ENCODE results near the gene SLC17A5. TPM values are rescaled to one million over a fixed set of nuclear protein-coding genes. Genes with fewer than 3 reads are reported as not detected.

Gene SLC17A5
- total RNA-seq, 3 donors from 2014 or later: 25.8 to 53.0 (median 42.3) TPM

DNA sequence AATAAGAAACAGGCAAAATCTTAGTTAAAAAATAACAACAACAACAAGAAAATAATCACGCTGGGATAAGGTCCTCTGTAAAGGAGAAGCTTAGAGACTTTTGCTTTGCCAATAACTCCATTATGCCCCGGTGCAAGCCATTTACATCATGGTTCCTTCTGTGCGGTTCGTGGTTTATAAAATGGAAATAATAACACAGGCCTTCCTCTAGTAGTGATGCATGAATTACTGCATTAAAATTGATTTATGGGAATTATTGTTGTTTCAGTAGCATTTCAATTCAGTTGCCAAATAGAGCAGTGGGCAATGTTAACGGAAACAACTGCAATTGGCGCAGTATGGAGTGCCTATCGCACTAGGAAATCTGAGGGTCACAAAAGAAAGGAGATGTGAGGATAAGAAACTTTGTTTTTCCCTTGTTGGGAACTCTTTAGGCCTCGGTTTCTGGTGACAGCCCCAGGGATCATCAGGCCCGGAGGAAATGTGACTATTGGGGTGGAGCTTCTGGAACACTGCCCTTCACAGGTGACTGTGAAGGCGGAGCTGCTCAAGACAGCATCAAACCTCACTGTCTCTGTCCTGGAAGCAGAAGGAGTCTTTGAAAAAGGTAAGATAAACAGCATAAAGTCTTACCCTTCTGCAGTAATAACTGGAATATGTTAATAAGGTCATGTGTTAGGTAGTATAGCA, 43.3 kb upstream of the SLC17A5 start:
- no peak overlapping the region for H3K4me3 ChIP-seq
- ATAC-seq: no peak
- no peaks in the 10 kb centered on the region for H3K36me3 ChIP-seq (ENCODE audit: low read depth)
- H3K9me3 ChIP-seq: no peaks in the 10 kb centered on the region
- intact Hi-C loops (cut with DNase I, micrococcal nuclease): no loop called here
- DNase-seq: no peak
- TF ChIP-seq, protein P1, sequence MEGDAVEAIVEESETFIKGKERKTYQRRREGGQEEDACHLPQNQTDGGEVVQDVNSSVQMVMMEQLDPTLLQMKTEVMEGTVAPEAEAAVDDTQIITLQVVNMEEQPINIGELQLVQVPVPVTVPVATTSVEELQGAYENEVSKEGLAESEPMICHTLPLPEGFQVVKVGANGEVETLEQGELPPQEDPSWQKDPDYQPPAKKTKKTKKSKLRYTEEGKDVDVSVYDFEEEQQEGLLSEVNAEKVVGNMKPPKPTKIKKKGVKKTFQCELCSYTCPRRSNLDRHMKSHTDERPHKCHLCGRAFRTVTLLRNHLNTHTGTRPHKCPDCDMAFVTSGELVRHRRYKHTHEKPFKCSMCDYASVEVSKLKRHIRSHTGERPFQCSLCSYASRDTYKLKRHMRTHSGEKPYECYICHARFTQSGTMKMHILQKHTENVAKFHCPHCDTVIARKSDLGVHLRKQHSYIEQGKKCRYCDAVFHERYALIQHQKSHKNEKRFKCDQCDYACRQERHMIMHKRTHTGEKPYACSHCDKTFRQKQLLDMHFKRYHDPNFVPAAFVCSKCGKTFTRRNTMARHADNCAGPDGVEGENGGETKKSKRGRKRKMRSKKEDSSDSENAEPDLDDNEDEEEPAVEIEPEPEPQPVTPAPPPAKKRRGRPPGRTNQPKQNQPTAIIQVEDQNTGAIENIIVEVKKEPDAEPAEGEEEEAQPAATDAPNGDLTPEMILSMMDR (IDR thresholded peaks at IDR 0.05): no peak
- peaks cover 13% of the 10 kb centered on the region for H3K4me1 ChIP-seq (ENCODE audit: low read depth)

DNA sequence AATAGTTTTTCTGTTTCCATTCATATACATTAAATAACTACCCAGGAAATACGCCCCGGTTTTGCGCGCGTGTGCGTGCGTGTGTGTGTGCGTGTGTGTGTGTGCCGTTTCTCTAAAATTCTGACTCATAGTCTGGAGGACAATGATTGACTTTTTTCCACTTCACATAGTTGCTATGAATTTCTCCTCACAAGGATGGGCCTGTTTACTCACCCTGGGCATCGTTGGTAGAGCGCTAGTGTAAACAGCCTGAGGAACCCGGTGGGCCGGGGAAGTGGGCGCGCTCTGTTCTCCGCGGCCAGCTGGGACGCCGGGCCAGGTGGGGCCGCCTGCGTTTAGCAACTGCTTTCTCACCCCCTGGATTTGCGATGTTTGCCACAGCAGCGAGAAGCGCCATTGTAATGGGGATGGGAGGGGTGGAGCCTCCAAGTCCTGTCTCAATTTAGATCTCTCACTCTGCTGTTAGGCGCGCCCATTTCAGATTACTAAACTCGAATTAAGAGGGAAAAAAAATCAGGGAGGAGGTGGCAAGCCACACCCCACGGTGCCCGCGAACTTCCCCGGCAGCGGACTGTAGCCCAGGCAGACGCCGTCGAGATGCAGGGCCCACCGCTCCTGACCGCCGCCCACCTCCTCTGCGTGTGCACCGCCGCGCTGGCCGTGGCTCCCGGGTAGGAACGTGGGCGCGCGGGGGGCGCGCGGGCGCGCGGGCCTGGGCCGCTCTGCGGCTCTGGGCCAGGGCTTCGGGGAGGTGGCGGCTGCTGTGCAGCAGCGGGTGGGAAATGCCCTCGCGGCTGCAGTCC, 42.0 kb upstream of the SLC17A5 start, which contains the start of gene CD109:
Gene CD109 (plus strand): TSS at position 585 of the 803 bp plus-strand sequence. CDS start 13 bp downstream, at position 598.
- Histone ChIP-seq H3K4me1 (ENCODE audit: low read depth) (peaks cover 13% of the 10 kb centered on the region), H3K9me3 (no peaks in the 10 kb centered on the region), H3K4me3 (no peak within 1 kb of the TSS), H3K36me3 (ENCODE audit: low read depth) (no peaks in the 10 kb centered on the region)
- ATAC-seq: peak; percentile 66
- TF ChIP-seq, protein P1 (IDR thresholded peaks at IDR 0.05): no peak
- intact Hi-C loops (cut with DNase I, micrococcal nuclease): no loop called here
- DNase-seq: peak; percentile 27 to 48 (median 33)

DNA sequence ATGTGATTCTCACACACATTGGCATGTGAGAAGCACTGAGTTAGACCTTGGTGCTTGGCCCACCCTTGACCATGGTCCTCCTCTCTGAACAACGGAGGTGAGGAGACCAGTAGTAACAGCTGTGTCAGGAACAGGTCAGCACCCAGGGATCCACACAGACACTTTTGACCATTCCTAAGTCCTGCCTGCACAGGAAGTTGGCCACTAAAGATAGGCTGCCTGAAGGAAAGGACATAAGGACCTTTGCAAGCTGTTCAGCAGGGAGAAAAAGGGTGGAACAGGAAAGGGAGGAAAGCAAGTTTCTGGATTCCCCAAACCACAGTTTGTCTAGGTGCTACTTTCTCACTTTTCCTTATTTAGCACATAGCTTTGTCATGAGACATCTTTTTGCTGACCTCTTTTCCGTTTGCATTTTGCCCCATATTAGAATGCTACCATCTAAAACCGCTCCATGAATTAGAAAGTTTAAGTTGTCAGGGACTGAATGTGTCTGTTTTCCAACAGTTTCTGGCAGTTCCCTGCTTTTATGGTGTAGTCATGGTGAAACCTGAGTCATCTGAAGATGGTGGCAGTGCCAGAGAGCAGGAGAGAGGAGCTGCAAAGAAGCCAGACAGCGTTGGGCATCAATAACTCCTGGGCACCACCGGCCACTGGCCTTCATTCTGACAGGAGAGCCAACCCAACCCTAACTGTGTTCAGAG, 41.1 kb upstream of the SLC17A5 start:
- no peak overlapping the region for H3K4me3 ChIP-seq

DNA sequence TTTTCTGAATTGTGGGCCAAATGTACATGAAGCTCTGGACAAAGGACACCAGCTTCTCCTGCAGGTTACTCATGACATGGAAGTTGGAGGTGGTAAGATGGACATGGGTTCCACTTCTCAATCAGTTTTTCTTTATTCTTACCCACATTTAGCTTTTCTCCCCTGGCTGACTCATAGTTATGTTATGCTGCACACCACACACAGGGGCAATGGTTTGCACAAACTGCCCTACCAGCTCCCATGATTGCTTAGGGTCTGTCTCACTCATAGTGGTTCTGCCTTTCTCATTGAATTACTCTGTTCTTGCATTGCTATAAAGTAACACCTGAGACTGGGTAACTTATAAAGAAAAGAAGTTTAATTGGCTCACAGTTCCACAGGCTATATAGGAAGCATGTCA, 37.7 kb upstream of the SLC17A5 start:
- Histone ChIP-seq H3K4me3 (no peak overlapping the region), H3K36me3 (ENCODE audit: low read depth) (no peaks in the 10 kb centered on the region), H3K4me1 (ENCODE audit: low read depth) (peaks cover 11% of the 10 kb centered on the region), H3K9me3 (no peaks in the 10 kb centered on the region)
- DNase-seq (no peak), ATAC-seq (no peak)
- intact Hi-C loops (cut with DNase I, micrococcal nuclease): no loop called here
- TF ChIP-seq, protein P1 (IDR thresholded peaks at IDR 0.05): no peak

More for the DNA sequence above, 41.1 kb upstream of the SLC17A5 start:
- DNase-seq (no peak), ATAC-seq (no peak)
- no peaks in the 10 kb centered on the region for H3K9me3 ChIP-seq
- H3K4me1 ChIP-seq (ENCODE audit: low read depth): peaks cover 13% of the 10 kb centered on the region
- H3K36me3 ChIP-seq (ENCODE audit: low read depth): no peaks in the 10 kb centered on the region
- TF ChIP-seq, protein P1 (IDR thresholded peaks at IDR 0.05): no peak
- intact Hi-C loops (cut with DNase I, micrococcal nuclease): no loop called here

DNA sequence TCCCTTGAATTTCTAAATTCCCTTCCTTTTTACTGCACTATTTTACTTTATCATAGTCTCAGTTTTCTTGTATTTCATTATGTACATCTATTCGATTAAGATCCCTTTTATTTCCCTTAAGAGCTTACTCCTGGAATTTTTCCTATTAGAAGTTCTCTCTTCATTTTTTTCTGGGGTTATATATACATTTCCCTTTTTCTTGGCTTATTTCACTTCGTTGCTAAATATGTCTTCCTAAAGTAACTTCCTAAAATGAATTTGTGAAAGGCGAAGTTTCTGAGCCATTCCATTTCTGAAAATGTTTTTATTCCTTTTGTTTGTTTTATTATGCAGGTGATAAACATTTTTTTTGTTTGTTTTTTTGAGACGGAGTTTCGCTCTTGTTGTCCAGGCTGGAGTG, 36.3 kb upstream of the SLC17A5 start:
- Histone ChIP-seq H3K4me3 (no peak overlapping the region), H3K4me1 (ENCODE audit: low read depth) (no peaks in the 10 kb centered on the region), H3K36me3 (ENCODE audit: low read depth) (no peaks in the 10 kb centered on the region), H3K9me3 (no peaks in the 10 kb centered on the region)
- intact Hi-C loops (cut with DNase I, micrococcal nuclease): no loop called here
- ATAC-seq (no peak), DNase-seq (no peak)
- TF ChIP-seq, protein P1 (IDR thresholded peaks at IDR 0.05): no peak
